MM.1S (cell line): Measurements from ENCODE around the gene GLB1L2.

Experiments used
- CTCF ChIP-seq: fragments of 300-600 bp; sonication (generic); IDR thresholded peaks from 2 replicates; pipeline ENCODE4 v1.5.1; 2016; ENCODE audit warnings: antibody characterized with exemption, low read length, mixed read lengths
- EZH2 ChIP-seq: fragments of 300-600 bp; sonication (generic); optimal IDR thresholded peaks from 2 replicates; pipeline ENCODE3; 2017; ENCODE audit warnings: low read depth, mild to moderate bottlenecking, antibody characterized with exemption, low read length, mixed read lengths
- EZH2phosphoT487 ChIP-seq: fragments of 300-600 bp; sonication (generic); IDR thresholded peaks from 2 replicates; pipeline ENCODE4 v1.6.1; 2018; ENCODE audit warnings: antibody characterized with exemption, low read length

DNA sequence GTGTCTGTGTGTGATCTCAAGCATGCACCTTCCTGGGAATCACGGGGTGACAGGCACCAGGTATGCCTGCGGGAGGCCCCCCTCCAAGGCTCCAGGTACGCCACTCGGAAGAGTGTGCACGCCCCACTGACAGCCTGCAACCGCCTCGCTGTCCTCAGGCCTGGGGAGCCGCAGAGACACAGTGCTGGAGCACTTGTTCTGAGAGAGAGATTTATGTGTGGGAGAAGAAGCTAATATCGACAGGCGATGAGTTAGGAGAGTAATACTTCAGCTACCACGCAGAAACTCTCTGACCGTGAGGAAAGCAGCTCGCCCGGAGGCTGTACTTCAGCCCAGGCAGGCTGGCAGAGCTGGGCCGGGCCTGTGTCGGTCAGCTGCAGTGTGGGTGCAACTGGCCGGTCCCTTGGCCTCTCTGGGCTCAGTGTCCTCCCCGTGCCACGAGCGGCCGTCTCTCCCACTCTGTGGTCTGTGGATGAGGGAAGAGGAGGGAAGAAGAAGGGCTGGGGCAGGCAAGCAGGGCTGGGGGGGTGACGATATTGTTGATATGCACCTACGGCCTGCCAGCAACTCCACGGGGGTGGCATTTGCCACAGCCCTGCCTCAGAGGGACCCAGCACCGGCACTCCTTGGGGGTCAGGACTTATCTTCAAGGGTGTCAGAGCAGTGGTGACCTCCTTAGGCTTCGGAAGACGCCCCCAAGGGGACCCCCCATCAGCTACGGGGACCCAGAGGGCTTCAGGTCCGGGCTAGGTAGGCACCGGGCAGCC lies 73.0 kb downstream of the GLB1L2 start:
- TF ChIP-seq CTCF (no peak), EZH2phosphoT487 (no peak), EZH2 (no peak)
